ENCODE data around the gene SAMD5.

DNA sequence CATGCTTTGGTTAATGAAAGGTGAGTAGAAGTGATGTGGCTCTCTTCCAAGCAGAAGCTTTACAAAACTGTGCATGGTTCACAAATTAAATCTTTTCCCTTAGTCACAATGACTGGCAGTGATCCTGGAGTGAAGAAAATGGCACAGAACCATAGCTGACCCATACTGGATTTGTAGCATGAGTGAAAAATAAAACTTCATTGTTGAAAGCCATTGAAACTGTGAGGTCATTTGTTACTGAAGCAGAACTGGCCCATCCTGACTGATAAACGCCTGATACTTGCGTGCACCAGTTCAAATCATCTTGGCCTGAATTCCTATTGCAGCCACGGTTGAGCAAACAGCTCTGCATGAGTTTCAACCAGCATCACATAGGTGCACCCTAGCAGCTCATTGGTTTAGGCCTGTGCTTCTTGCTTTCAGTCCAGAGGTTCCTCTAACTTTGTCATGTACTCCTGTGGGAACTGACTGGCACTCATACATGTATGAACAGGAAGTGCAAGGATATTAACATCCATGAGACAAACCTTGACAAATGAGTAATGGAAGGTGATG, 40.5 kb downstream of the SAMD5 start:
- no peak for TF ChIP-seq ELF4 (IDR thresholded peaks at IDR 0.05)
- no peak for TF ChIP-seq FOXK2 (IDR thresholded peaks at IDR 0.05)
- no peak for TF ChIP-seq HDGF (IDR thresholded peaks at IDR 0.05; ENCODE audit: borderline replicate concordance)
- TF ChIP-seq CTBP1 (IDR thresholded peaks at IDR 0.05; ENCODE audit: borderline replicate concordance): no peak
- TF ChIP-seq FOXM1 (IDR thresholded peaks at IDR 0.05; ENCODE audit: borderline replicate concordance): no peak
- no peak for TF ChIP-seq L3MBTL2 (conservative IDR thresholded peaks at IDR 0.05)
- no peak for TF ChIP-seq ARNT (IDR thresholded peaks at IDR 0.05)
- TF ChIP-seq BHLHE40 (IDR thresholded peaks at IDR 0.05; ENCODE audit: borderline replicate concordance): no peak
- TF ChIP-seq SP1 (IDR thresholded peaks at IDR 0.05): no peak
